ENCODE results near the gene POMGNT1.

- TF ChIP-seq EP300 (IDR thresholded peaks at IDR 0.05) (no peak), CTCF (IDR thresholded peaks at IDR 0.05) (no peak), POLR2AphosphoS5 (IDR thresholded peaks at IDR 0.05) (no peak)
These were observed 26.9 kb downstream of the POMGNT1 start for GRCh38 chr1:46171351-46171750.
